ENCODE measurements around the gene MTX1.

The MTX1 gene

GRCh38 chr1:155174324-155175280 lies 33.9 kb upstream of the MTX1 start:
- DNase-seq = peak; percentile 89

DNA sequence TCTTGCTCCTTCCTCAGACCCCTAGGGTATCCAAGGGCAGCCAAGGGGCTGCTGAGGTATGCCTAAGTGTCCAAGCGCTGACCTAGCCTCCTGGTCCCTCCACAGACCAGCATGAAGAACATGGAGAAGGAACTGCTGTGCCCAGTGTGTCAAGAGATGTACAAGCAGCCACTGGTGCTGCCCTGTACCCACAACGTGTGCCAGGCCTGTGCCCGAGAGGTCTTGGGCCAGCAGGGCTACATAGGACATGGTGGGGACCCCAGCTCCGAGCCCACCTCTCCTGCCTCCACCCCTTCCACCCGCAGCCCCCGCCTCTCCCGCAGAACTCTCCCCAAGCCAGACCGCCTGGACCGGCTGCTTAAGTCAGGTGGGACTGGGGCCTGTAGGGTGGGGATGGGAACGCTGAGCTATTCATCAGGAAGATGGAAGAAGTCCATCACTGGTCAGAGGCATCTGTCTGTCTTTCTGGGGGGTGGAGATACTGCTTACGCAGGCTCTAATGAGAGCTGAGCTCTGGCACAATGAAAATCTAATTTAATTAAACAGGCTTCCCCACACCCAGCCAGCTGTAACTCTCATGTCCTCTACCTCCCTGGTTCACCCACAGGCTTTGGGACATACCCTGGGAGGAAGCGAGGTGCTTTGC lies 33.1 kb upstream of the MTX1 start:
- DNase-seq = no peak

DNA sequence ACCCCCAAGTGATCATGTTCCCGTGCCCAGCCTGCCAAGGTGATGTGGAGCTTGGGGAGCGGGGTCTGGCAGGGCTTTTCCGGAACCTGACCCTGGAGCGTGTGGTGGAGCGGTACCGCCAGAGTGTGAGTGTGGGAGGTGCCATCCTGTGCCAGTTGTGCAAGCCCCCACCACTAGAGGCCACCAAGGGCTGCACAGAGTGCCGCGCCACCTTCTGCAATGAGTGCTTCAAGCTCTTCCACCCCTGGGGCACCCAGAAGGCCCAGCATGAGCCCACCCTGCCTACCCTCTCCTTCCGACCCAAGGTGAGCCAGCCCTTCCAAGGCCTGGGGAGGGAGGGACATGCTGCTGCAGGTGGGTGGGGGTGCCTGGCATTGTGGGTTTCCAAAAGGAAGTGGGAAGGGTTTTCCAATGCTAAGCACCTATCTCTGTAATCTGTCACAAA lies 32.5 kb upstream of the MTX1 start:
- DNase-seq = no peak

DNA sequence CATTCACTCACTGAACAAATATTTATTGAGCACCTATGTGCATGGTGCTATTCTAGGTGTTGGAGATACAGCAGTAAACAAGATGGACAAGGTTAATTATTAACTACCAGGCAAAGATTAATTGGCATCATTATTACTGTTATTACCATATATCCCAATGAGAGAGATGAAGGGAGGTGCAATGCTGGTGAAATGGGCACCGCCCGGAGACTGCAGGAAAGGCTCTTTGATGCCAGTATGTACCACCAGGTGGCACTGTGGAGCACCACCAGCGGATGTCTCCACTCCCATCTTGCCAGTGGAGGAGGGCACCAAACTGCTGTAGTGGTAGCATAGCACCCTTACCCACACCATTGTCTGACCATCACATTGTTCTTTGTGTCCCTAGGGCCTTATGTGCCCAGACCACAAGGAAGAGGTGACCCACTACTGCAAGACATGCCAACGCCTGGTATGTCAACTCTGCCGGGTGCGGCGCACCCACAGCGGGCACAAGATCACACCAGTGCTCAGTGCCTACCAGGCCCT lies 31.9 kb upstream of the MTX1 start:
- DNase-seq = peak; percentile 74

GRCh38 chr1:155177192-155177917 lies 31.1 kb upstream of the MTX1 start:
- DNase-seq = no peak

DNA sequence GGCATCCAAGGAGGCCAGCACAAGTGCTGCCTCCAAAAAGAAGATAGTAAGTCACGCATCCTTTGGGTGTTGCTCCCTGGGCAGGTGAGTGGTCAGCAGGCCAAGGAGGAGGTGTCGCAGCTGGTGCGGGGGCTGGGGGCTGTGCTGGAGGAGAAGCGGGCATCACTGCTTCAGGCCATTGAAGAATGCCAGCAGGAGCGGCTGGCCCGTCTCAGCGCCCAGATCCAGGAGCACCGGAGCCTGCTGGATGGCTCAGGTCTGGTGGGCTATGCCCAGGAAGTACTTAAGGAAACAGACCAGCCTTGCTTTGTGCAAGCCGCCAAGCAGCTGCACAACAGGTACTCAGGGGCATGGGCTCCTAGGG lies 30.6 kb upstream of the MTX1 start:
- no peak for DNase-seq

DNA sequence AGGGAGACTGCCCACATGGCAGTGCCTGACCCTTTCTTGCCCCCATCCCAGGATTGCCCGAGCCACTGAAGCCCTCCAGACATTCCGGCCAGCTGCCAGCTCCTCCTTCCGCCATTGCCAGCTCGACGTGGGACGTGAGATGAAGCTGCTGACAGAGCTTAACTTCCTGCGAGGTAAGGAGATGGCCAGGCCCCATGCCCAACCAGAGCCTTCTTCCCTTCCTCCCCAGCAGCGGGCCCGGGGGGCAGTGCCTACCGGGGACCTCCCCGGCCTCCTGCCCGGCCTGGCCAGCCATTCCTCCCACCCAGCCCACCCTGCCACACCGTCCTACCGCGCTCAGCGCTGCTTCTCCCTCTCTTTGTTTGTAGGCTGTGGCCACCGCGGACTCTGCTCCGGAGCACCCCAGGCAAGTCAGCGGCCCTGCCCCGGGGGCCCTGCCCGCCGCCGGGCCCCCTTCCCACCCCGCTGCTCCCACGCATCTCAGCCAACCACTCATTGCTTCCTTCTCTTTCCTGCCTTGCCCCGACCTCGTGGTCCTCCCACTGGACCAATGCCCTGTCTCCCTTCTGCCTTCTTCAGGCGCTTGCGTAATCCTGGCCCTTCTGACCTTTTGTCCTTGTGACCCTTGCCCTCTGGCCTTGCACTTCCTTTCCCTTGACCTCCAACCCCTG lies 29.9 kb upstream of the MTX1 start:
- DNase-seq = no peak

- DNase-seq = no peak
Observed at GRCh38 chr1:155179112-155180031, 29.1 kb upstream of the MTX1 start.

DNA sequence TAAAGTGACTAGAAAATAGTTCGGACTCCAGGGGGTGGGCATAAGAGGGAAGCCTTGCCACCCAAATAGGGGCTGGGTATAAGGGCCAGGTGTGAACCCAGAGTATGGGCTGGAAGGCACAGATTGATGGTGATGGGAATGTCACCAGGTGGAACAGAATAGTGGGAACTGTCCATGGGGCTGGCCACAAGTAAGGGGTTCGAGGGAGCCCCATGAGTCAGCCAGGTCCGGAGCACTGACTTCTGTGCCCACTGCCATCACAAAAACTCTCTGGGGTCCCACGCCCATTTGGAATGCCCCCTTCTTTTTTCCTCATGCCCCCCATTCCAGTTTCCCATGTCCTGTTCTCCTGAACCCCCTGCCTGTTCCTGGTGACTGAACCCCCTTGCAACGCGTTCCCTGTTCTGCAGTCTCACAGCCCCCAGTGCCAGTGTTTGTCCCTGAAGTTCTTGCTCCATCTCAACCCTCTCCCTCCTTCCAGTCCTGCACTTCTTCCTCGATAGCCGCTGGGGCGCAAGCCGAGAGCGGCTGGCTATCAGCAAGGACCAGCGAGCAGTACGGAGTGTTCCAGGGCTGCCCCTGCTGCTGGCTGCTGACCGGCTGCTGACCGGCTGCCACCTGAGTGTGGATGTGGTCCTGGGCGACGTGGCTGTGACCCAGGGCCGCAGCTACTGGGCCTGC lies 27.0 kb upstream of the MTX1 start:
- no peak for DNase-seq

GRCh38 chr1:155182052-155182550 lies 26.4 kb upstream of the MTX1 start:
- no peak for DNase-seq

- no peak for DNase-seq
Observed at GRCh38 chr1:155183775-155184221, 24.7 kb upstream of the MTX1 start.

GRCh38 chr1:155184351-155184811 lies 24.1 kb upstream of the MTX1 start:
- no peak for DNase-seq

GRCh38 chr1:155184835-155185782 lies 23.4 kb upstream of the MTX1 start:
- no peak for DNase-seq

DNA sequence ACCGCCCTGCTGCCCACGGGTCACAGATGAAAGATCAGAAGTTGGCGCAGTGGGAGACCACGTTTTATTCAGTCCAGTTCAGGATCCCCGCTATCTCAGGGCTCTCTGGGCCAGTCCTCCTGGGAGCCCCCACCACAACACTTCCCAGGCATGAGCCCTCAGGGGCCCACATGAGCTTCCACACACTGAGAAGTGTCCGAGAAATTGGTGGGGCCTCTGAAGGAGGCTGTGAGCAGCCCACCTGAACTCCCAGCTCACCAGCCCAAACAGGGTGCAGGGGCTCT lies 22.8 kb upstream of the MTX1 start:
- DNase-seq = no peak

DNA sequence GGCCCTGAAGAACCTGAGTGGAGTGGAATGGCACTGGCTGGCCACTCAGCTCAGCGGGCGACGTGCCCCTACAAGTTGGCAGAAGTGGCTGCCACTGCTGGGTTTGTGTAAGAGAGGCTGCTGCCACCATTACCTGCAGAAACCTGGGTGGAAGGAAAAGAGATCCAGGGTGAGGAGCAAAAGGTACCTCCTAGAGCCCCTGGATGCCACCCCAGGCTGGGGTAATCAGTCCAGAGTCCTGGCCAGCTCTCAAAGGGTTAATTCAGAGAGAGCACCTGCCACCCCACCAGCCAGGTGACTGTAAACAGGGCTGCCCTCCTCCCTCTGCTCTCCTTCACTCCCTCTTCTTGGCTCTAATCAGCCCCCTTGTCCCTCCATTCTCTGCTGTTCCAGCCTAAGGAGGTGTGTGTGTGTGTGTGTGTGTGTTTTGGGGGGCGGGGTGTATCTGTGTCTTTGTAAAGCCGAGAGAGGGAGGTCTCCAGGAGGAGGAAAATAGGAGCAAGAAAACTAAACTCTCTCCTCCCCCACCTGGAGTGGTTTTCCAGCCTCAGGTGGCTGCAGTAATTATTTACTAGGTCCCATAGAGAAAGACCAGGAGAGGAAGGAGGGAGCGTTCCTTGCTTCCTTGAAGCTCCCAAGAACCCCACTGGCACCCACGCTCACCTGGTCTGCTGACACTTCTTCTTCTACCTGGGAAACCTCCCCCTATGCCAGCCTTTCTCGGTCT lies 22.3 kb upstream of the MTX1 start:
- no peak for DNase-seq

- DNase-seq = no peak
Observed at GRCh38 chr1:155186794-155187455, 21.6 kb upstream of the MTX1 start.

GRCh38 chr1:155187456-155187891 lies 21.0 kb upstream of the MTX1 start:
- no peak for DNase-seq

GRCh38 chr1:155188268-155188667 lies 20.2 kb upstream of the MTX1 start:
- DNase-seq = no peak
